Nephron progenitor cell (in vitro differentiated cells): Measurements from ENCODE around the gene GUCD1.

Experiments used
- DNase-seq: peaks from one replicate; pipeline ENCODE4 v3.0.0; 2021
- H3K27ac Mint-ChIP-seq: 2 replicates; pipeline ENCODE4 v1.8.0; 2021; ENCODE audit warnings: mild to moderate bottlenecking, moderate library complexity, mixed read lengths
- H3K27me3 Mint-ChIP-seq: 2 replicates; pipeline ENCODE4 v1.8.0; 2021; ENCODE audit warnings: mild to moderate bottlenecking, low read depth, mixed read lengths; ENCODE audit not compliant: poor library complexity
- H3K36me3 Mint-ChIP-seq: 2 replicates; pipeline ENCODE4 v1.8.0; 2021; ENCODE audit warnings: low read depth, mixed read lengths
- H3K4me1 Mint-ChIP-seq: 2 replicates; pipeline ENCODE4 v1.8.0; 2021; ENCODE audit warnings: mixed read lengths
- H3K4me3 Mint-ChIP-seq: 2 replicates; pipeline ENCODE4 v1.8.0; 2021; ENCODE audit warnings: mild to moderate bottlenecking, moderate library complexity, mixed read lengths
- H3K9me3 Mint-ChIP-seq: 2 replicates; pipeline ENCODE4 v1.8.0; 2021; ENCODE audit warnings: mild to moderate bottlenecking, moderate library complexity, mixed read lengths
- TF ChIP-seq, protein P1 (sequence below): fragments of 200-600 bp; sonication (generic); IDR thresholded peaks from 2 replicates; pipeline ENCODE4 v1.5.0; 2021; ENCODE audit warnings: antibody characterized with exemption

GUCD1 gene

DNA sequence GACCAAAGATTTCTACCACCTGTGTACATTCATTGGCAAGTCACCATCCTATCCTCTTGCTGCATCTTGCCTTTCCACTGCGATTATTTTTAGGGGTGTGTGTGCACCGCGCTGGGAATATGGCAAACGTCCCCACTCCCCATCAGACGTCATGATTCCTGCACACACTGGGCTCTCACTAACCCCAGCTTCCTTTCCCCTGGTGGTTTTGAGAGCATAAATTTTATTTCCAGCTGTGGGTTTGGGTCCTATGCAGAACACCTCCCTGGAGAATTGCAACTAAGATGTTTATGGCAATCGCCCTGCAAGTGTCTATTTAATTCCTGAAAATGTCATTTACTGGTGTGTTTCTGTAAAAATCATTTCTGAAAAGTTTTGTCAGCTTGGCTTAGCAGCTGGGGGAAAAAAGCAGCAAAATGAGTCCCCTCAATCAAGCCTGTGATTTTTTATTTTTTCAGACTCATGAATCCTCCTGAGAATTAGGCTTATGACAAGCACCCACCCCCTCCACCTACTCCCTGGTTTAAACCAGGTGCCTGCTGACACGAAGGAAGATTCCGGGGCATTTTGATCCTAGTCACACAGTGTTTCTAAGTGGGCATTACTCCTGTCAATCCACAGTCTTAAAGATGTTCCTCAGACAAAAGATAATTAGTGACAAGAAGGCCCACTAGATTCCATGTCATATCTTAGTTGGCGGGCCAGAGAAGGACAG, 36.0 kb downstream of the GUCD1 start:
- H3K4me3 Mint-ChIP-seq, result no peak overlapping the region
- no peaks in the 10 kb centered on the region for H3K36me3 Mint-ChIP-seq
- peaks cover 9% of the 10 kb centered on the region for H3K4me1 Mint-ChIP-seq
- peaks cover 53% of the 10 kb centered on the region for H3K27me3 Mint-ChIP-seq
- no peaks in the 10 kb centered on the region for H3K9me3 Mint-ChIP-seq
- no peak overlapping the region for H3K27ac Mint-ChIP-seq
- DNase-seq, result no peak
- TF ChIP-seq, protein P1, sequence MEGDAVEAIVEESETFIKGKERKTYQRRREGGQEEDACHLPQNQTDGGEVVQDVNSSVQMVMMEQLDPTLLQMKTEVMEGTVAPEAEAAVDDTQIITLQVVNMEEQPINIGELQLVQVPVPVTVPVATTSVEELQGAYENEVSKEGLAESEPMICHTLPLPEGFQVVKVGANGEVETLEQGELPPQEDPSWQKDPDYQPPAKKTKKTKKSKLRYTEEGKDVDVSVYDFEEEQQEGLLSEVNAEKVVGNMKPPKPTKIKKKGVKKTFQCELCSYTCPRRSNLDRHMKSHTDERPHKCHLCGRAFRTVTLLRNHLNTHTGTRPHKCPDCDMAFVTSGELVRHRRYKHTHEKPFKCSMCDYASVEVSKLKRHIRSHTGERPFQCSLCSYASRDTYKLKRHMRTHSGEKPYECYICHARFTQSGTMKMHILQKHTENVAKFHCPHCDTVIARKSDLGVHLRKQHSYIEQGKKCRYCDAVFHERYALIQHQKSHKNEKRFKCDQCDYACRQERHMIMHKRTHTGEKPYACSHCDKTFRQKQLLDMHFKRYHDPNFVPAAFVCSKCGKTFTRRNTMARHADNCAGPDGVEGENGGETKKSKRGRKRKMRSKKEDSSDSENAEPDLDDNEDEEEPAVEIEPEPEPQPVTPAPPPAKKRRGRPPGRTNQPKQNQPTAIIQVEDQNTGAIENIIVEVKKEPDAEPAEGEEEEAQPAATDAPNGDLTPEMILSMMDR, result no peak

DNA sequence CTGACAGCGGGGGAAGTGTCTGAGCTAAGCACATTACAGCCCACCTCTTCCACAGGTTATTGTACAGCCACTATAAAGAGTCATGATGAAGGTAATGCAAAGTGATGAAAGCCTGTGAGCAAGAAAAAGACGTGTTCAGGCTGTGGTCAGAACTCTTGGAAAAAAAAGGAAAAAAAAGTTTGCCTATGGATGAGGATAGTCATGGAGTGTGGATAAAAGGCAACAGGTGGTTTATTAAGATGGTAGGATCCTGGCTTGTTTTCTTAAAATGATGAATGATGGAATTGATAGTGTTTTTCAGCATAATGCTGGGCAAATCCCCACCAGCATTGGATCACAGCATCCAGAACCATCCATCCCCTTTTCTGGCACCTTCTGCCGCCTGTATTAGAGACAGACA, 36.7 kb downstream of the GUCD1 start:
- no peaks in the 10 kb centered on the region for H3K36me3 Mint-ChIP-seq
- TF ChIP-seq, protein P1, result no peak
- peaks cover 9% of the 10 kb centered on the region for H3K4me1 Mint-ChIP-seq
- no peak overlapping the region for H3K4me3 Mint-ChIP-seq
- DNase-seq, result no peak
- H3K9me3 Mint-ChIP-seq, result no peaks in the 10 kb centered on the region
- H3K27me3 Mint-ChIP-seq, result peaks cover 60% of the 10 kb centered on the region
- H3K27ac Mint-ChIP-seq, result no peak overlapping the region

DNA sequence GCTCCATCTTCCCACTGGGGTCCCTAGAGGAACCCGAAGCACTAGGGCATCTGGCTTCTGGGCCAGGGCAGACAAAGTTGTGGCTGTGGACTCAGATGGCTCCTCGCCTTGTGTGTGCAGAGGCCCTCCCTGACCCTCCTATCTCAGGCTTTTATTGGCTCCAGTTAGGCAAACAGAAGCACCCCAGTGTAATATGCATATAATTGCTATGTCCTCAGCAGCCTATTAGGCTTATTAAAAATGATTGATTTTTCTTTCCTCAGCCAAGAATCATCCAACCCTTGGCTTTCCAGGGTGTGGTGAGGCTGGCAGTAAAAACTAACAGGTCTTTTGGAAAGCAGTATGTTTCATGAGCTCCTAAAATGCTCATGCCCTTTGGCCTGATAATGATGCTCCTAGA, 37.5 kb downstream of the GUCD1 start:
- H3K9me3 Mint-ChIP-seq, result no peaks in the 10 kb centered on the region
- H3K27me3 Mint-ChIP-seq, result peaks cover 66% of the 10 kb centered on the region
- no peaks in the 10 kb centered on the region for H3K36me3 Mint-ChIP-seq
- TF ChIP-seq, protein P1, result no peak
- no peak for DNase-seq
- H3K4me1 Mint-ChIP-seq, result peaks cover 9% of the 10 kb centered on the region
- no peak overlapping the region for H3K27ac Mint-ChIP-seq
- no peak overlapping the region for H3K4me3 Mint-ChIP-seq

DNA sequence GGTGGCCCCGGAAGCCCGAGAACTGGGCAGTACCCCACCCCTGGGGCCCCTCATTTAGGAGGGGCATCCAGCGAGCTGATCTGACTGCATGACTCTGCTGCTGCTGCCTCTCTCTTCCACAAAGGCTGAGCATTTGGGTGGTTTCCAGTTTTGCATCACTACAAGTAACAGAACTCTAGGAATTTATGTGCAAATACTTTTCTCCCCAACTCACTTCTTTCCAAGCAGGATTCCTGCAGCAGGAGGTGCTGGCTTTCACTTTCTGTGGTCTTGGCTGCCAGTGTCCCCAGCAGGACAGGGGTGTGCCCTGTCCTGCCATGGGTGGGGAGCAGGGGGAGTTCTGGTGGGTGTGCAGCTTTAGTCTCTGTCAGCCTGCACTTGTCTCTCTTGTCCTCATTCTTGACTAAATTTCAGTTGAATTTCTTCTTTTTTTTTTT, 38.6 kb downstream of the GUCD1 start:
- TF ChIP-seq, protein P1, result no peak
- Mint-ChIP-seq H3K27me3 (peaks cover 66% of the 10 kb centered on the region), H3K9me3 (no peaks in the 10 kb centered on the region), H3K4me3 (no peak overlapping the region), H3K36me3 (no peaks in the 10 kb centered on the region), H3K4me1 (peaks cover 5% of the 10 kb centered on the region), H3K27ac (no peak overlapping the region)
- DNase-seq, result no peak

DNA sequence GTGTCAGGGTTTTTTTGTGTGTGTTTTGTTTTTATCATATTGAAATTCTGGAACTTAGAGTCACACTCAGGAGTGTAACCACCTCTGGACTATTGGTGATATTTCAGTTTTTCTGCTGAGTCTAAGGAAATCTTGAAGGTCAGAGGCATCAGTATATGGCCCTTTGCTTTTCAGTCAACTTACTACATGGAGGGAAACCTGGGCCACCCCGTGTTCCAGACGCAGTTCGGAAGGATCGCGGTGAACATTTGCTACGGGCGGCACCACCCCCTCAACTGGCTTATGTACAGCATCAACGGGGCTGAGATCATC, 40.0 kb downstream of the GUCD1 start:
- no peak for DNase-seq
- Mint-ChIP-seq H3K4me1 (peaks cover 12% of the 10 kb centered on the region), H3K4me3 (no peak overlapping the region), H3K27me3 (peaks cover 65% of the 10 kb centered on the region), H3K27ac (no peak overlapping the region), H3K36me3 (no peaks in the 10 kb centered on the region), H3K9me3 (no peaks in the 10 kb centered on the region)
- TF ChIP-seq, protein P1, result no peak
